Esophagus squamous epithelium (tissue), 4 donors: ENCODE data around the gene HNMT.

Experiments used
- POLR2A ChIP-seq, 4 donors: fragments of 450-650 bp; IDR thresholded peaks; one replicate each; pipeline ENCODE4 v1.6.1; 2017; ENCODE audit warnings: antibody characterized with exemption in 4 of 4, mild to moderate bottlenecking in 4 of 4, moderate library complexity in 3 of 4
- TF ChIP-seq, protein P1 (sequence below), 6 experiments: fragments of 450-650 bp in 4 of 6; fragments of 200-600 bp in 2 of 6; sonication (generic) in 2 of 6; IDR thresholded peaks; one replicate each; pipeline ENCODE4 v1.5.1; 2016 to 2019; ENCODE audit warnings: antibody characterized with exemption in 6 of 6, mild to moderate bottlenecking in 4 of 6, moderate library complexity in 4 of 6

GRCh38 chr2:138035608-138036217 is 71.4 kb downstream of the HNMT start:
- TF ChIP-seq, protein P1, sequence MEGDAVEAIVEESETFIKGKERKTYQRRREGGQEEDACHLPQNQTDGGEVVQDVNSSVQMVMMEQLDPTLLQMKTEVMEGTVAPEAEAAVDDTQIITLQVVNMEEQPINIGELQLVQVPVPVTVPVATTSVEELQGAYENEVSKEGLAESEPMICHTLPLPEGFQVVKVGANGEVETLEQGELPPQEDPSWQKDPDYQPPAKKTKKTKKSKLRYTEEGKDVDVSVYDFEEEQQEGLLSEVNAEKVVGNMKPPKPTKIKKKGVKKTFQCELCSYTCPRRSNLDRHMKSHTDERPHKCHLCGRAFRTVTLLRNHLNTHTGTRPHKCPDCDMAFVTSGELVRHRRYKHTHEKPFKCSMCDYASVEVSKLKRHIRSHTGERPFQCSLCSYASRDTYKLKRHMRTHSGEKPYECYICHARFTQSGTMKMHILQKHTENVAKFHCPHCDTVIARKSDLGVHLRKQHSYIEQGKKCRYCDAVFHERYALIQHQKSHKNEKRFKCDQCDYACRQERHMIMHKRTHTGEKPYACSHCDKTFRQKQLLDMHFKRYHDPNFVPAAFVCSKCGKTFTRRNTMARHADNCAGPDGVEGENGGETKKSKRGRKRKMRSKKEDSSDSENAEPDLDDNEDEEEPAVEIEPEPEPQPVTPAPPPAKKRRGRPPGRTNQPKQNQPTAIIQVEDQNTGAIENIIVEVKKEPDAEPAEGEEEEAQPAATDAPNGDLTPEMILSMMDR (IDR thresholded peaks at IDR 0.05) = no peak
- no peak for TF ChIP-seq POLR2A (IDR thresholded peaks at IDR 0.05)
